Upper lobe of right lung (tissue), 1 donor: ENCODE results near the gene TSPAN16. TPM values are rescaled to one million over a fixed set of nuclear protein-coding genes. Genes with fewer than 3 reads are reported as not detected.
A peak's percentile ranks its signal among the peaks of the same experiment; 100 is the strongest.

Experiments used
- ATAC-seq: fragments of 200-7000 bp; cut with Tn5 transposase; one replicate; pipeline ENCODE4 v1.9.1; 2020; ENCODE audit warnings: mild to moderate bottlenecking, moderate library complexity
- DNase-seq: peaks from one replicate; pipeline ENCODE4 v3.0.0-alpha.2; 2020
- H3K27ac ChIP-seq: fragments of 200-600 bp; one replicate; pipeline ENCODE4 v1.8.0; 2022
- H3K27me3 ChIP-seq: fragments of 200-600 bp; one replicate; pipeline ENCODE4 v1.8.0; 2022; ENCODE audit warnings: mild to moderate bottlenecking
- H3K36me3 ChIP-seq: fragments of 200-600 bp; one replicate; pipeline ENCODE4 v1.8.0; 2022
- H3K4me1 ChIP-seq: fragments of 200-600 bp; one replicate; pipeline ENCODE4 v1.8.0; 2022
- H3K4me3 ChIP-seq: fragments of 200-600 bp; one replicate; pipeline ENCODE4 v1.8.0; 2022; ENCODE audit warnings: mild to moderate bottlenecking
- H3K9me3 ChIP-seq: fragments of 200-600 bp; one replicate; pipeline ENCODE4 v1.8.0; 2022
- CTCF ChIP-seq: fragments of 200-600 bp; IDR thresholded peaks from one replicate; pipeline ENCODE4 v1.8.0; 2022; ENCODE audit warnings: antibody characterized with exemption
- intact Hi-C: fragments of 100-400 bp; cut with DNase I; formaldehyde crosslinking; loops from one replicate; pipeline ENCODE4 v1.11.0; 2022
- total RNA-seq: library from RNA; stranded (reverse); fragmentation: NEBNext Ultra II Directional; extraction: Animal tissue kit (Norgen Biotek cat#: 25700); gene quantifications from one replicate; pipeline ENCODE4 v1.2.1, GENCODE V29; 2021
- donor health status: DM: no; HTN: yes; CAD: no; lungs with severe emphysema.

TSPAN16 gene
- total RNA-seq, 1 donor from 2014 or later = not detected

GRCh38 chr19:11269408-11269807 is 26.6 kb upstream of the TSPAN16 start:
- no peaks in the 10 kb centered on the region for H3K27me3 ChIP-seq
- no peaks in the 10 kb centered on the region for H3K36me3 ChIP-seq
- H3K27ac ChIP-seq = peak overlapping the region; percentile 70
- ATAC-seq = no peak
- H3K4me3 ChIP-seq = no peak overlapping the region
- no peaks in the 10 kb centered on the region for H3K9me3 ChIP-seq
- no peak for TF ChIP-seq CTCF
- intact Hi-C loops = no loop called here
- DNase-seq = no peak
- peaks cover 9% of the 10 kb centered on the region for H3K4me1 ChIP-seq

- no peaks in the 10 kb centered on the region for H3K36me3 ChIP-seq
- no peaks in the 10 kb centered on the region for H3K9me3 ChIP-seq
- peaks cover 7% of the 10 kb centered on the region for H3K4me1 ChIP-seq
- TF ChIP-seq CTCF = no peak
- DNase-seq (no peak), ATAC-seq (no peak)
- H3K4me3 ChIP-seq = no peak overlapping the region
- intact Hi-C loops = no loop called here
- no peak overlapping the region for H3K27ac ChIP-seq
- H3K27me3 ChIP-seq = no peaks in the 10 kb centered on the region
Measured at GRCh38 chr19:11273296-11273695, 22.7 kb upstream of the TSPAN16 start.

GRCh38 chr19:11273989-11274388 is 22.0 kb upstream of the TSPAN16 start:
- Histone ChIP-seq H3K9me3 (no peaks in the 10 kb centered on the region), H3K27ac (no peak overlapping the region), H3K36me3 (no peaks in the 10 kb centered on the region), H3K4me3 (no peak overlapping the region), H3K27me3 (no peaks in the 10 kb centered on the region), H3K4me1 (no peaks in the 10 kb centered on the region)
- DNase-seq (no peak), ATAC-seq (no peak)
- no peak for TF ChIP-seq CTCF
- intact Hi-C loops = no loop called here

- H3K9me3 ChIP-seq = no peaks in the 10 kb centered on the region
- no peak overlapping the region for H3K4me3 ChIP-seq
- no peaks in the 10 kb centered on the region for H3K4me1 ChIP-seq
- DNase-seq = no peak
- ATAC-seq = no peak
- H3K27ac ChIP-seq = no peak overlapping the region
- TF ChIP-seq CTCF = no peak
- H3K36me3 ChIP-seq = no peaks in the 10 kb centered on the region
- intact Hi-C loops = no loop called here
- H3K27me3 ChIP-seq = no peaks in the 10 kb centered on the region
Measured at GRCh38 chr19:11274533-11275086, 21.4 kb upstream of the TSPAN16 start.

GRCh38 chr19:11278670-11279069 is 17.3 kb upstream of the TSPAN16 start:
- intact Hi-C loops = no loop called here
- H3K27ac ChIP-seq = no peak overlapping the region
- no peak for ATAC-seq
- no peaks in the 10 kb centered on the region for H3K36me3 ChIP-seq
- DNase-seq = no peak
- H3K4me3 ChIP-seq = no peak overlapping the region
- H3K4me1 ChIP-seq = no peaks in the 10 kb centered on the region
- H3K9me3 ChIP-seq = no peaks in the 10 kb centered on the region
- H3K27me3 ChIP-seq = no peaks in the 10 kb centered on the region
- no peak for TF ChIP-seq CTCF
